ENCODE results near the gene ATP5F1D. TPM values are rescaled to one million over a fixed set of nuclear protein-coding genes. Genes with fewer than 3 reads are reported as not detected.
A peak's percentile ranks its signal among the peaks of the same experiment; 100 is the strongest.

Gene ATP5F1D
- total RNA-seq, 2 donors from 2014 or later, result 104 to 115 TPM

GRCh38 chr19:1273263-1274041, 31.9 kb downstream of the ATP5F1D start:
- Mint-ChIP-seq H3K4me1 (peaks cover 48% of the 10 kb centered on the region), H3K27me3 (no peaks in the 10 kb centered on the region), H3K36me3 (ENCODE audit: low read depth) (peaks cover 4% of the 10 kb centered on the region), H3K27ac (peak overlapping the region; percentile 98), H3K4me3 (peak overlapping the region; percentile 69)
- no peak for ATAC-seq
- H3K9me3 ChIP-seq (ENCODE audit: control insufficient read depth, low read length, poor library complexity, severe bottlenecking), result no peaks in the 10 kb centered on the region
- DNase-seq, result no peak

DNA sequence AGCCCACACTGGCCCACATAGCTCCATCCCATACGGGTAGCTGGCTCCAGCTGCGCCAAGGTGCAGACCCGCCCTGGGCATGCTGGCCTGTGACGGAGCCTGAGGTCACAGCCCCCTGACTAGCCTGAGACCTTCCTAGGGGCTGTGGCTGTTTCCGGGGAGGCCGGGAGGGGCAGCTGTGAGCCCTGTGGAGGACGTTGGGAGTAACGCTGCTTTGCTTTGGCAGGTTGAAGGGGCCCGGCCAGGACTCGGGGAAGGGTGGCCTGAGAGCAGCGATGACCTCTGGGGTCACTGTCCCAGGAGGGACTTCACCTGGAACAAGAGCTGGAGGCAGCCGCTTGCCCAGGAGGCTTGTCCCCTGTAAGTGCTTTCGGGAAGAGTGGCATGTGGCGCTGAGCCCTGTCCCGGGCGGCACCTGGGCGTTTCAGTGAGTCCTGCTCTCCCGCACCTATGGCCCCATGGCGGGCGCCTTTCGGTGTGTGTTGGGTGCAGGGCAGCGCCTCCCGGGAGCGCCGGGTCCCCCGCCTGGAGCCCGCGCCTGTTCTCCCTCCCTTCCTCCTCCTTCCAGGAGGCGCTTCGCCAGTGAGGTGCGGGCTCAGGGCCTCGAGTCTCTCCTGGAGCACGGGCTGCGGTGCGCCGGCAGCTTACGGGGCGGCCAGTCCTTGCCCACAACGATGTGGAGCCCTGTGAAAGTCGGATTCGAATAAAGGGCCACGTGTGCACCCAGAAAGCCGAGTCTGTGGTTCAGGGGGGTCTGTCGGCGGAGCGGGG, 32.7 kb downstream of the ATP5F1D start:
- Mint-ChIP-seq H3K36me3 (ENCODE audit: low read depth) (peaks cover 4% of the 10 kb centered on the region), H3K27ac (peak overlapping the region; percentile 98), H3K4me3 (peak overlapping the region; percentile 69), H3K27me3 (no peaks in the 10 kb centered on the region), H3K4me1 (peaks cover 44% of the 10 kb centered on the region)
- H3K9me3 ChIP-seq (ENCODE audit: control insufficient read depth, low read length, poor library complexity, severe bottlenecking), result no peaks in the 10 kb centered on the region
- DNase-seq, result no peak
- ATAC-seq, result no peak

GRCh38 chr19:1274852-1275259, 33.3 kb downstream of the ATP5F1D start:
- H3K4me3 Mint-ChIP-seq, result peak overlapping the region; percentile 74
- ATAC-seq (no peak), DNase-seq (no peak)
- H3K4me1 Mint-ChIP-seq, result peaks cover 44% of the 10 kb centered on the region
- H3K27me3 Mint-ChIP-seq, result no peaks in the 10 kb centered on the region
- H3K36me3 Mint-ChIP-seq (ENCODE audit: low read depth), result peaks cover 4% of the 10 kb centered on the region
- H3K9me3 ChIP-seq (ENCODE audit: control insufficient read depth, low read length, poor library complexity, severe bottlenecking), result no peaks in the 10 kb centered on the region
- H3K27ac Mint-ChIP-seq, result peak overlapping the region; percentile 98

- peaks cover 42% of the 10 kb centered on the region for H3K4me1 Mint-ChIP-seq
- DNase-seq (peak; percentile 86 to 98 (median 94)), ATAC-seq (peak; percentile 83)
- H3K4me3 Mint-ChIP-seq, result peak within 1 kb of the TSS; percentile 92
- H3K36me3 Mint-ChIP-seq (ENCODE audit: low read depth), result peaks cover 4% of the 10 kb centered on the region
- peak within 1 kb of the TSS; percentile 98 for H3K27ac Mint-ChIP-seq
- no peaks in the 10 kb centered on the region for H3K9me3 ChIP-seq (ENCODE audit: control insufficient read depth, low read length, poor library complexity, severe bottlenecking)
- no peaks in the 10 kb centered on the region for H3K27me3 Mint-ChIP-seq
Measured at GRCh38 chr19:1275260-1275975, 33.9 kb downstream of the ATP5F1D start, which contains the start of gene FAM174C. FAM174C (plus strand) TSS chr19:1275530; CDS start chr19:1275550, 20 bp downstream.

DNA sequence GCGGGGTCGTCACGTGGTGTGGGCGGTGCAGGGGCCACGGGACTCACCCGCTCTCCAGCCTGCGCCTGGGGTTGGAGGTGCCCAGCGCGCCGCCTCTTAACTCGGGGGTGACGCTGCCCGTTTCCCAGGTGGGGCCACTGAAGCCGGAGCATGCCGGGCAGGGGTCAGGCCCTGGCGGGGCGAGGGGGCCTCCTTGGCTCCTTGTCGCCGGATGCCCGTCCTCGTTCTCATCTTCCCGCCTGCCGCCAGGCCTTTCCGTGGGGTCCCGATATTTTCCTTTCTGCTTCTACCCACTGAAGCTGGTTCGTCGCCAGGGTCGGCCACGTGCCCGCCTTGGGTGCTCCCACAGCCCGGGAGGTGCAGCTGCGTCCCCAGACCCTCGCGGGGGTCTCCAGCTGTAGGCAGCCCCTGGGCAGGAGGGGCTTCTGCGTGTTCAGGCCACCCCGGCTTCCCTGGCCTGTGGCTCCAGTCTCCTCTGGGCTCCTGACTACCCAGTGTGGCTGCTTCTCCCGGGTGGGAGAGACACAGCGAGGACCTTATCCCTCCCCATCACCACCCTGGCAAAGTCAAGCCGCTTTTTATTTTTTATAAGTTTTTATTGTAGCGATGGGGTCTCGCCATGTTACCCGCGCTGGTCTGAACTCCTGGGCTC, 34.6 kb downstream of the ATP5F1D start:
- ATAC-seq, result no peak
- Mint-ChIP-seq H3K4me1 (peaks cover 38% of the 10 kb centered on the region), H3K4me3 (peak overlapping the region; percentile 92), H3K27ac (peak overlapping the region; percentile 98), H3K27me3 (no peaks in the 10 kb centered on the region), H3K36me3 (ENCODE audit: low read depth) (peaks cover 3% of the 10 kb centered on the region)
- no peak for DNase-seq
- no peaks in the 10 kb centered on the region for H3K9me3 ChIP-seq (ENCODE audit: control insufficient read depth, low read length, poor library complexity, severe bottlenecking)

- Mint-ChIP-seq H3K27ac (peak overlapping the region; percentile 98), H3K4me3 (peak overlapping the region; percentile 92), H3K4me1 (peaks cover 33% of the 10 kb centered on the region), H3K27me3 (no peaks in the 10 kb centered on the region), H3K36me3 (ENCODE audit: low read depth) (no peaks in the 10 kb centered on the region)
- no peaks in the 10 kb centered on the region for H3K9me3 ChIP-seq (ENCODE audit: control insufficient read depth, low read length, poor library complexity, severe bottlenecking)
- ATAC-seq (no peak), DNase-seq (peak in 1 of 3 donors; percentile 30)
Measured at GRCh38 chr19:1276628-1277022, 35.1 kb downstream of the ATP5F1D start.

DNA sequence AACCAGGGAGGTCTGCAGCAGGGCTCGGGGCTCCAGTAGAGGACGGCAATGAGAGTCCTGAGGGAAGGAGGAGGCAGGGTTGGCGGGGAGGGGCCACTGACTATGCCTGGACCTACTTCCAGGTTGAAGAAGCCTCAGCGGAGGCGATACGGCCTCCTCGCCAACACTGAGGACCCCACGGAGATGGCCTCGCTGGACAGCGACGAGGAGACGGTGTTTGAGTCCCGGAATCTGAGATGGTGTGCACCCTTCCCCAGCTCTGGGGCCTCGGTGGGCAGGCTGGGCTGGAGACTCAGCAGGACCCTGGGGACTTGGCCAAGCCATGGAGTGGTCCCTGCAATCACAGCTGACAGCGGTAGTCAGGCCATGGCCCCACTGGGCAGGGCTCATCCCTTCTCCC, 35.5 kb downstream of the ATP5F1D start:
- H3K9me3 ChIP-seq (ENCODE audit: control insufficient read depth, low read length, poor library complexity, severe bottlenecking), result no peaks in the 10 kb centered on the region
- no peak for ATAC-seq
- Mint-ChIP-seq H3K27ac (peak overlapping the region; percentile 98), H3K4me3 (peak overlapping the region; percentile 92), H3K36me3 (ENCODE audit: low read depth) (no peaks in the 10 kb centered on the region), H3K27me3 (no peaks in the 10 kb centered on the region), H3K4me1 (peaks cover 29% of the 10 kb centered on the region)
- DNase-seq, result no peak

DNA sequence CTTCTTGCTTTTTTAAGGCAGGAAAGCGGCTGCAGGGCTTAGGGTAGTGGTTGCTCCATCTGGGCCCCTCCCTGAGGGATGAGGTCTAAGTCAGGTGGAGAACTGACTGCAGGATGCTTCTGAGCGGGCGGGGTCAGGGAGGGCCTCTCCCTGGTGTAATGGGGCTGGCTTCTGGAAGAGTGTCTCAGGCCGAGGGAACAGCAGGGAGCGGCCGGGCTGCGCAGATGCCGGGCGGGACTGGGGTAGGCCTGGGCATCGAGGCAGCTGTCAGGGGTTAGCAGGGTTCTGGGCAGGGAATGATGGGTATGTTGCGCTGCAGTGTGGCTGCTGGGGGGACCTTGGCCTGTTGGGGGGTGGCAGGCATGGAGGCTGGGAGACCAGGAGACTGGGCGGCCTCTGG, 36.5 kb downstream of the ATP5F1D start:
- no peaks in the 10 kb centered on the region for H3K9me3 ChIP-seq (ENCODE audit: control insufficient read depth, low read length, poor library complexity, severe bottlenecking)
- H3K27me3 Mint-ChIP-seq, result no peaks in the 10 kb centered on the region
- no peaks in the 10 kb centered on the region for H3K36me3 Mint-ChIP-seq (ENCODE audit: low read depth)
- no peak overlapping the region for H3K4me3 Mint-ChIP-seq
- peaks cover 23% of the 10 kb centered on the region for H3K4me1 Mint-ChIP-seq
- ATAC-seq (no peak), DNase-seq (no peak)
- H3K27ac Mint-ChIP-seq, result no peak overlapping the region

- DNase-seq (no peak), ATAC-seq (no peak)
- Mint-ChIP-seq H3K36me3 (ENCODE audit: low read depth) (no peaks in the 10 kb centered on the region), H3K27ac (peak overlapping the region; percentile 43), H3K4me3 (no peak overlapping the region), H3K4me1 (peaks cover 17% of the 10 kb centered on the region), H3K27me3 (peaks cover 1% of the 10 kb centered on the region)
- H3K9me3 ChIP-seq (ENCODE audit: control insufficient read depth, low read length, poor library complexity, severe bottlenecking), result no peaks in the 10 kb centered on the region
Measured at GRCh38 chr19:1278713-1279660, 37.4 kb downstream of the ATP5F1D start.

DNA sequence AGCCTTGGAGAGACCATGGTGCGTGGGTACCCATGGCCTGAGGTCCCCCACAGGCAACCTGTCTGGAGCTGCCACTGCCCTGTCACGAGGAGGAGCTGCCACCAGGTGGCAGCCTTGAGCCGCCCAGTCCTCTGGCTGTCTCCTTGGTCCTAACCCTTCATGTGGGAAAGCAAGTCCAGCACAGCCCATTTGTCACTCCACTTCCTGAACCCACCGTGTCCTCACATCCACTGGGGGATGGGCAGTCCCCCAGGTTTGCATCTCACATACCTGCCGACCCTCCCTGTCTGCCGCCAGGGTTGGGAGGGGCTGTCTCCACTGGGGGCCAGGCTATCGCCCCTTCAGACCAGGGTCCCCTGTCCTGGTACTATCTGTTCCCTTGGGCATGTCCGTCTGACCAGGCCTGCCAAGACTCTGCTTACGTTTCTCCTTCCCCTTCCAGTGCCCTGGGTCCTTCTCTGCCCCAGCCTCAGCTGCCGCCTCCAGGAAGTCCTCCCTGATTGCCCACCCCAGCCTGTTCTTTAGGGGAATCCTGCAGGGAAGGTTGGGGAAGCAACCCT, 38.3 kb downstream of the ATP5F1D start:
- Mint-ChIP-seq H3K36me3 (ENCODE audit: low read depth) (peaks cover 2% of the 10 kb centered on the region), H3K4me3 (peak overlapping the region; percentile 57), H3K4me1 (peaks cover 18% of the 10 kb centered on the region), H3K27me3 (peaks cover 10% of the 10 kb centered on the region), H3K27ac (peak overlapping the region; percentile 43)
- ATAC-seq (no peak), DNase-seq (peak; percentile 62 to 78 (median 67))
- H3K9me3 ChIP-seq (ENCODE audit: control insufficient read depth, low read length, poor library complexity, severe bottlenecking), result no peaks in the 10 kb centered on the region

DNA sequence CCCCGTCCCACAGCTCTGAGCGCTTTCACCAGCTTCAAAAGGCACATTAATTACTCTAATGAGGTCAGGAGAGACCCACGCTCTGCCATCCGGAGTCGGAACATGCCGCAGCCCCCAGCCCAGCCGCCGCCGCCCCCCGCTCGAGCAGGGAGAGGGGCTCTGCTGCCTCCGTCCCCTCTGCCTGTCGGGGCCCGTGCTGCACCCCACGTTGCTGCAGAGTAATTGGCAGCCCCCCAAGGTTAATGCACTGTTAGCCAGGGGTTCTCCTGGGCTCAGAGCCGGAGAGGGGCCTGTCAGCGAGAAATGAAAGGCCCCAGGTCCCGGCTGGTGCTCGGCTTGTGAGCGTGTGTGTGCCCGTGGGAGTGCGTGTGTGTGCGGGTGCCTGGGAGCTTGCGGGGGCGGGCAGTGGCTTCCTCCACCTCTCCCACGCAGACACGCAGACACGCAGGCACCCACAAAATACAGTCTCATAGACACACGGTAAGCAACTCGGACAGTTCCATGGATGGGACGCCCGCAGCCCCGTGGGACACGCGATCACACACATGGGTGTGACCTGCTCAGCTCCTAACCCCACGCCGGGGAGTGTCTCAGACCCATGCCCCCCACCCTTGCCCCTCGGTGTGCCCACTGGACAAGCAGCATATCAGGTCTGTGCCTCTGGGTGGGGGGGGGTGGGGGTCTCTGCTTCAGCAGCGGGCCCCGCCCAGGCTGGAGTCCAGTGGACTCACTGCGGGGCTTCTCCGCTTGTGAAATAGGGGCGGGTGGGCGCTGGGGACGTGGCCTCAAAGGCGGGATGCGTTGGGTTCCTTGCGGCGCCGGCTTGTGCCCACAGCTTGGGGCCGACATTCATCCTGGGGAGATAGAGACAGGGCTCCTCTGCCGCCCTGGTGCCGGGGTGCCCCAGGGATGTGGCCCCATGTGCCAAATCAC, 39.4 kb downstream of the ATP5F1D start:
- Mint-ChIP-seq H3K27ac (peak overlapping the region; percentile 43), H3K36me3 (ENCODE audit: low read depth) (peaks cover 2% of the 10 kb centered on the region), H3K4me1 (peaks cover 15% of the 10 kb centered on the region), H3K27me3 (peaks cover 13% of the 10 kb centered on the region), H3K4me3 (no peak overlapping the region)
- H3K9me3 ChIP-seq (ENCODE audit: control insufficient read depth, low read length, poor library complexity, severe bottlenecking), result no peaks in the 10 kb centered on the region
- no peak for DNase-seq
- ATAC-seq, result no peak
